Ecto neural progenitor cell (in vitro differentiated cells): ENCODE results near the gene EPHB1.

Source experiments
- DNase-seq: peaks from one replicate; pipeline ENCODE4 v3.0.0-alpha.2; 2018; ENCODE audit warnings: low spot score

The EPHB1 gene

GRCh38 chr3:135258916-135259315, 463.9 kb downstream of the EPHB1 start:
- DNase-seq, result peak; percentile 30

DNA sequence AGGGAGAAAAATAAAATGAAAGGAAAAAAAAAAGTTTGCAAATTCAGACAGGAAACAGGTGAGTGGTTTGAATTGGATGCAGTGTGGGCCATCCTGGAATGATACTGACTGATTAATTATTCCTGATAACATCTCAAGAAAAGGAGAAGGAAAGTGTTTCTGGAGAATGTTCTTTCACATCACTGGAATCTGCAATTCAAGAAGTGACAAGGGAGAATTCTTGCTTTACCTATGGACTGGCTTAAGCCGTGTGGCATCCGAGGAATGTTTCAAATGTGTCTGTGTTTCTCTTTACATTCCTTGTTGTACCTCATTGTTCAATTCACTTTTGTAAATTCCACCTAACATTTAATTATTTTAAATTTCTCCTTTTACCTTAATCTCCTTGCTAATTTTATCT, 465.0 kb downstream of the EPHB1 start:
- no peak for DNase-seq

DNA sequence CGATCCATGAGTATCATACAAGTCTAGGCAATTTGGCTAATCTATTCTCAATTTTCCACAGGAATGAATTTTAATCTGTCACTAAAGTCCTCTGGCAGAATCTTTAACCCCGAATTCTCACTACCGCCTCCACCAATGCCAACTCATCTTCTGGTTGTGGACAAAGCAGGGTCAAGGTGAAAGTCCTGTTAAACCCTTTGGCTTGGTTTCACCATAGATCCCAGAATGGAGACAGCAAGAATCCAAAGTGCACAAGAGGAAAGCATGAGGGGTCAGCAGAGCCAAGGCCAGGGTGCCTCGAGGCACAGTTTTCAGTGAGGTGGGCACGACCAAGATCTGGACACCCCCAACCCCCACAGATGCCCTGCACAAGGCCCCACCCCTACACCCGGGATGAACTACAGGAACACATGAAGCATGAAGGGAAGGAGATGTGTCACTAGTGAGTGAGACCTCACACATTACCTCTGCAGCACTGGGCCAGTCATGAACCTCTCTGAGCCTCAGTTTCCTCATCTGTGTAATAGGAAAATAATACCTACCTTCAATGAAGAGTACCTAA, 466.2 kb downstream of the EPHB1 start:
- peak; percentile 10 for DNase-seq

- peak; percentile 19 for DNase-seq
These were observed 466.9 kb downstream of the EPHB1 start for GRCh38 chr3:135261916-135262315.

DNA sequence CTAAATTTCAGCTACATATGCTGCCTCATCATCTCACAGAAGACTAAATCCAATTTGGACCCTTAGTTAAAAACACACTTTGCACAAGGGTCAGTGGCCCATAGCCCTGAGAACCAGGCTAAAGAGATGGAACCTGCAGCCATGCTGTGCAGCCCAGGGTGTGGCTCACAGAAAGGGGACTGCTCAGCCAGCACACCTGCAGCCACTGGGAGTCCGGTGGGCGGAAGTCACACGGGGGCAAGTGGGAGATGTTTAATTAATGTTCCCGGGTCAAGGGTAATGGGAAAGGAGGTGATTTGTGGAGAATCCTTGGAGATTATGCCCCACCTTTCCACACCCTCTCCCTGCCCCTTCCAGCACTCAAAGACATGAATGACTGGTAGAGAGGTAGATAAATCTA, 467.4 kb downstream of the EPHB1 start:
- peak; percentile 5 for DNase-seq

DNA sequence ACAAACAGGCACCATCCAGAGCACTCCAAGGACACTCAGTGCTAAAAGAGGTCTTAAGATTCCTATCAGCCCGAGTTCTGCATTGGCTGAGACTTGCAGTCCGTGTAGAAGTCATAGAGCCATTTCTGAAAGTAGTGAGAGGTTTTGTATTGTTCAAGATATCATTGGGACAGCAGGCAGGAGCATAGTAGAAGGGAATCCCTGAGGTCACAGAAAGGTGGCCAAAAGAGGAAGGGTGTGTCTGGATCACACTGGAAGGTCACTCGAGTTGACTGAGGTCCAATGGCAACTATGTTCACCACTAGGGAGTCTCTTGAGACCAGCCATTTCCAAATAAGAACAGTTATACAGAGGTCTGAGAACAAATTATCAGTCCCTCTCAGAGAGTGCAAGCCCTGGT, 468.3 kb downstream of the EPHB1 start:
- peak; percentile 23 for DNase-seq

- DNase-seq, result no peak
These were observed 472.4 kb downstream of the EPHB1 start for GRCh38 chr3:135267487-135267886.

DNA sequence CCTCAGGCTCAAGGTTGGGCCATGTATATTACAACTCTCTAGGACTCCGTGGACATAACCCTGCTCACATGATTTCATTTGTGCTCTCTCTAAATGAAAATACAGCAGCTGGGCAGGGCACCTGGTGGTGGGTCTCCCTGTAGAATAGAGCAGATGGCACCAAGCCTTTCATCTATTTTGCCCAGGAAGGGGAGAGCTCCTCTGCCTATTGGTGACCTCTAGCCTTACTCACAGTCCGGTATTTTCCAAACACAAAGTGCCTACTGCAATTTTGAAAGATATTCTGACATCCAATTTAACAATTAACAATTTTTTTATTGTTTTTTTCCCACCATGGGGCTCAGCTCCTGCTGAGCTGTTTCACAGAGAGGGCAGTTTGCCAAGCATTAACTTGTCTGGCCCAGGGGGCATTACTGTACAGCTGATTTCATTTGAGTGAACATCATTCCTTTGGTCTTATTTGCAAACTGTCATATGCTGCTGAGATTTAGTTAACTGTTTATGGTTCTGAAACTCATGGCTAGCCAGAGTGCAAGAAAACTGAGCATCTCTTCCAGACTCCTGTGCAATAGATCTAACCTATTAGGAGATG, 474.0 kb downstream of the EPHB1 start:
- DNase-seq, result no peak

GRCh38 chr3:135271177-135272025, 476.3 kb downstream of the EPHB1 start:
- DNase-seq, result peak; percentile 55

DNA sequence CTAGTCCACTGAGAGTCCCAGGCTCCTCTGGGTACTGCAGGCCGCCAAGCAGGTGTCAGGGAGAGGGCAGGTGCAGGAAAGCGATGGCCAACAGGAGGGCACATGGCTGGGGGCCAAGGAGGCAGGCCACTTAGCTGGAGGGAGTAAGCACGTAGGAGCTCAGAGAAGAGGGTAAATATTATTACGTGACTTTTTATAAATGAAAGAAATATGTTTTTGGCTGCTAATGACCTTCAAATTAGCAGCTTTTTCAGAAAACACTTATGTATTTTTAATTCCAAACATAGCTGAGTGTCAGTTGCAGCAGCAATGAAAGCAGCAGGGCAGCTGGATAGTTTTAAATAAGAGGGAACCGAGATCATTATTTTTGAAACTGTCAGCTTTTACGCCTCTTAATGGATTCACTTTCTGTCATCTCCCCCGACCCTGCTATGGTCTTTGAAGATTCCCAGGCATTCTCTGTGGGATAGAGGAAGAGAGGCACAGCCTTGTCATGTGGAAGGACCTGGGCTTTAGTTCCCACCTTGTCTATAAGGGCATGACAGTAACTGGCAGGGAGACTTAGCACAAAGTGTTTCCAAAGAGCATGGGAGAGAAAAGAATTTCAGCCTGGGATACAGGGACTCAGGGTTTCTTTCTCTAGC, 477.1 kb downstream of the EPHB1 start:
- no peak for DNase-seq

GRCh38 chr3:135292162-135292561, 497.1 kb downstream of the EPHB1 start:
- no peak for DNase-seq

DNA sequence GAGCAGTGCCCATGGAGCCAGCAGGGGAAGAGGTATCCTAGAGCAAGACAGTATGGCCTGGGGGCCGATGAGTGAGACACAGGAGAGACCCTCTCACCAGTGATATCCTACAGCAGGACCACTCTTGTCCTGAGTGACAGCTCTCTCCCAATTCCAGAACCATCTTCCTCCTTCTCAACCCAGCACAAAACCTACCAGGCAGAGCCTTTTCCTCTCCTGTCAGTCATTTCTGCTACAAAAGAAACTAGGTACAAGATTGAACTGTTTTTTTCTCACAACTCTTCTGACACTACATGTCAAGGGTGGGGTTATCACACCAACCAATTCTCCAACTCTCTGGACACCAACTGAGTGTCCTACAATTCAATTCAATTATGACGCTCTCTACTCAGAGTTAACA, 506.6 kb downstream of the EPHB1 start:
- DNase-seq, result no peak

DNA sequence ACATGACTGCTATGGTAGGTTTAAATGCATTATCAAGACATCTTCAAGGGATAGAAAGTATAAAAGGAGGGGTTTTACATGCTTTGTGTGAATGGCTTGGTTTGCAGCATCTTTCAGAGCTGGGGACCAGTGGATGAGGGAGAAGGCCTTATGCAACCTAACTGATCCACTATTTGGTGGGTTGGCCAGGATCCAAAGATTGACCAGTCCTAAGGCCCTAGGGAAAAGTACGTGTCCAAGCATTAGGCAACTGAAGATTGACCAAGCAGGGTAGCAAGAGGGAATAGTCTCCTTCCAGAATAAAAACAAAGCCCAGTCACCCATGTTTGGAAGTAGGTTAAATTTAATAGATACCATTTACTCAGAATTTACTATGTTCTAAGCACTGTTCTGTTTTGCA, 509.3 kb downstream of the EPHB1 start:
- no peak for DNase-seq
